GM23338 (cell line): ENCODE results near the gene CDH18. TPM values are rescaled to one million over a fixed set of nuclear protein-coding genes. Genes with fewer than 3 reads are reported as not detected.
A peak's percentile ranks its signal among the peaks of the same experiment; 100 is the strongest.

Experiments
- ATAC-seq: fragments of 200-7000 bp; cut with Tn5 transposase; 3 replicates; pipeline ENCODE4 v1.9.1; 2020
- DNase-seq: peaks from one replicate; pipeline ENCODE4 v3.0.0-alpha.2; 2015; ENCODE audit warnings: low spot score
- H2AFZ ChIP-seq: fragments of 200-600 bp; sonication (generic); 2 replicates; pipeline ENCODE4 v1.8.0; 2016; ENCODE audit warnings: antibody characterized with exemption, mild to moderate bottlenecking, moderate library complexity
- H3F3A ChIP-seq: fragments of 200-600 bp; sonication (generic); replicated peaks from 2 replicates; pipeline ENCODE4 v1.8.0; 2017; ENCODE audit warnings: antibody characterized with exemption, mixed run types, low read depth
- H3K27ac ChIP-seq: fragments of 200-600 bp; sonication (generic); 2 replicates; pipeline ENCODE4 v1.6.1; 2016; ENCODE audit warnings: low read depth
- H3K27me3 ChIP-seq: fragments of 200-600 bp; sonication (generic); 2 replicates; pipeline ENCODE4 v1.8.0; 2016; ENCODE audit warnings: mild to moderate bottlenecking, mixed run types, moderate library complexity; ENCODE audit not compliant: insufficient read depth
- H3K36me3 ChIP-seq: fragments of 200-600 bp; sonication (generic); 2 replicates; pipeline ENCODE4 v1.8.0; 2016; ENCODE audit warnings: mild to moderate bottlenecking; ENCODE audit not compliant: insufficient read depth
- H3K4me1 ChIP-seq: fragments of 200-600 bp; sonication (generic); 2 replicates; pipeline ENCODE4 v1.8.0; 2016; ENCODE audit warnings: mild to moderate bottlenecking, moderate library complexity; ENCODE audit not compliant: insufficient read depth
- H3K4me2 ChIP-seq: fragments of 200-600 bp; sonication (generic); 2 replicates; pipeline ENCODE4 v1.7.1; 2017; ENCODE audit warnings: mixed run types
- H3K4me3 ChIP-seq: fragments of 200-600 bp; sonication (generic); 2 replicates; pipeline ENCODE4 v1.6.1; 2016; ENCODE audit warnings: mixed run types
- H3K79me2 ChIP-seq: fragments of 200-600 bp; sonication (generic); replicated peaks from 2 replicates; pipeline ENCODE4 v1.8.0; 2017; ENCODE audit warnings: mild to moderate bottlenecking; ENCODE audit not compliant: insufficient read depth
- H3K9me2 ChIP-seq: fragments of 200-600 bp; sonication (generic); 2 replicates; pipeline ENCODE4 v1.8.0; 2017; ENCODE audit not compliant: insufficient read depth
- H4K20me1 ChIP-seq: fragments of 200-600 bp; sonication (generic); replicated peaks from 2 replicates; pipeline ENCODE4 v1.8.0; 2017; ENCODE audit warnings: mild to moderate bottlenecking; ENCODE audit not compliant: insufficient read depth
- H3K27ac Mint-ChIP-seq: 2 replicates; pipeline ENCODE4 v1.8.0; 2020; ENCODE audit warnings: inconsistent platforms, mild to moderate bottlenecking, moderate library complexity, mixed read lengths
- H3K27me3 Mint-ChIP-seq: 3 replicates; pipeline ENCODE4 v1.8.0; 2022; ENCODE audit warnings: low read depth, mild to moderate bottlenecking, moderate library complexity, mixed read lengths, inconsistent platforms; ENCODE audit not compliant: insufficient read depth, poor library complexity
- H3K36me3 Mint-ChIP-seq: 3 replicates; pipeline ENCODE4 v1.8.0; 2021; ENCODE audit warnings: low read depth, mild to moderate bottlenecking, inconsistent platforms, moderate library complexity, mixed read lengths
- H3K4me1 Mint-ChIP-seq: 3 replicates; pipeline ENCODE4 v1.8.0; 2020; ENCODE audit warnings: mild to moderate bottlenecking, inconsistent platforms, mixed read lengths
- H3K4me3 Mint-ChIP-seq: 3 replicates; pipeline ENCODE4 v1.8.0; 2021; ENCODE audit warnings: moderate library complexity, mild to moderate bottlenecking, inconsistent platforms, mixed read lengths
- H3K9me3 Mint-ChIP-seq: 3 replicates; pipeline ENCODE4 v1.8.0; 2020; ENCODE audit warnings: moderate library complexity, mild to moderate bottlenecking, inconsistent platforms, mixed read lengths
- CTCF ChIP-seq, 2 experiments: fragments of 200-600 bp in 1 of 2; sonication (generic) in 1 of 2; conservative IDR thresholded peaks; 2 replicates each; pipeline versions ENCODE4 v1.5.1 to v1.6.1; 2016 to 2017; ENCODE audit warnings: antibody characterized with exemption in 2 of 2, low read depth in 2 of 2, mild to moderate bottlenecking in 2 of 2, moderate library complexity in 1 of 2
- ETS1 ChIP-seq: IDR thresholded peaks from 2 replicates; pipeline ENCODE4 v1.6.1; 2016; ENCODE audit warnings: antibody characterized with exemption
- EZH2phosphoT487 ChIP-seq: fragments of 200-600 bp; sonication (generic); IDR thresholded peaks from one replicate; pipeline ENCODE4 v1.8.1; 2018; ENCODE audit warnings: antibody characterized with exemption; ENCODE audit not compliant: unreplicated experiment
- NANOG ChIP-seq: IDR thresholded peaks from 2 replicates; pipeline ENCODE4 v1.6.1; 2016; ENCODE audit warnings: antibody characterized with exemption, borderline replicate concordance
- POLR2AphosphoS5 ChIP-seq: IDR thresholded peaks from 2 replicates; pipeline ENCODE4 v1.6.1; 2016; ENCODE audit warnings: antibody characterized with exemption, low read depth
- ZNF114 ChIP-seq: fragments of 250-450 bp; sonication (Bioruptor Pico); IDR thresholded peaks from 2 replicates; pipeline ENCODE4 v1.5.0; 2020; ENCODE audit warnings: mild to moderate bottlenecking, moderate library complexity
- ZNF331 ChIP-seq: fragments of 250-450 bp; sonication (Bioruptor Pico); IDR thresholded peaks from 2 replicates; pipeline ENCODE4 v1.5.0; 2020; ENCODE audit warnings: low read depth, mild to moderate bottlenecking, moderate library complexity
- ZNF462 ChIP-seq: fragments of 250-450 bp; sonication (Bioruptor Pico); IDR thresholded peaks from 2 replicates; pipeline ENCODE4 v1.5.0; 2020; ENCODE audit warnings: mild to moderate bottlenecking, moderate library complexity
- polyA plus RNA-seq: library from polyadenylated mRNA; unstranded; fragments of >200 nt; fragmentation: Nextera tagmentation; extraction: Ambion mirVana; gene quantifications from 2 replicates; pipeline ENCODE4 v1.2.1, GENCODE V29; 2016
- total RNA-seq: library from RNA; depleted of rRNA; stranded (reverse); fragments of >200 nt; shearing (Covaris generic); gene quantifications from 2 replicates; pipeline ENCODE4 v1.2.3, GENCODE V29; 2014

CDH18 gene
- total and polyA plus RNA-seq, 2 experiments from 2014 or later, result 1.3 TPM; not detected in 1

- TF ChIP-seq CTCF (conservative IDR thresholded peaks at IDR 0.05; ENCODE audit: low read depth in 2 of 2) (no peak), EZH2phosphoT487 (no peak)
Observed at GRCh38 chr5:19555876-19556275, 432.1 kb downstream of the CDH18 start (continued).

- TF ChIP-seq CTCF (conservative IDR thresholded peaks at IDR 0.05; ENCODE audit: low read depth in 2 of 2), result peak in 1 of 2 experiments; percentile 40; a peak in 2 of 4 replicates
- TF ChIP-seq NANOG, result no peak
- no peak for TF ChIP-seq ZNF114
- no peak for TF ChIP-seq ETS1
- no peak for TF ChIP-seq ZNF462 (CRISPR knock-in tag)
- no peak for TF ChIP-seq ZNF331 (CRISPR knock-in tag)
- TF ChIP-seq POLR2AphosphoS5, result no peak
- Mint-ChIP-seq H3K4me3 (no peak overlapping the region), H3K27ac (no peak overlapping the region; the same call in 1 of the 2 replicates), H3K9me3 (peaks cover 7% of the 10 kb centered on the region; the same call in 1 of the 3 replicates), H3K27me3 (no peaks in the 10 kb centered on the region), H3K4me1 (no peaks in the 10 kb centered on the region), H3K36me3 (no peaks in the 10 kb centered on the region)
- ATAC-seq, result no peak
- DNase-seq, result peak; percentile 5
- Histone ChIP-seq H3K9me2 (peaks cover 11% of the 10 kb centered on the region), H4K20me1 (no peaks in the 10 kb centered on the region), H2AFZ (no peak overlapping the region), H3K79me2 (no peaks in the 10 kb centered on the region), H3K27ac (no peak overlapping the region), H3K4me2 (no peak overlapping the region), H3K27me3 (no peaks in the 10 kb centered on the region), H3K4me1 (no peaks in the 10 kb centered on the region), H3F3A (no peaks in the 10 kb centered on the region), H3K4me3 (no peak overlapping the region), H3K36me3 (no peaks in the 10 kb centered on the region)
Observed at GRCh38 chr5:19555436-19555835, 432.6 kb downstream of the CDH18 start.
